GM19238 (cell line): ENCODE results near the gene CKB.
"Not testable (repeated sequence)": the region's sequence is repeated elsewhere in the genome, so short reads cannot be mapped to it uniquely, and the experiment has no call there.

Source experiments
- DNase-seq: peaks from one replicate; pipeline ENCODE4 v3.0.0; 2011; ENCODE audit warnings: low spot score; ENCODE audit not compliant: insufficient read length

CKB gene

GRCh38 chr14:103526247-103526913 is 3.8 kb upstream of the CKB start:
- DNase-seq, result no peak

DNA sequence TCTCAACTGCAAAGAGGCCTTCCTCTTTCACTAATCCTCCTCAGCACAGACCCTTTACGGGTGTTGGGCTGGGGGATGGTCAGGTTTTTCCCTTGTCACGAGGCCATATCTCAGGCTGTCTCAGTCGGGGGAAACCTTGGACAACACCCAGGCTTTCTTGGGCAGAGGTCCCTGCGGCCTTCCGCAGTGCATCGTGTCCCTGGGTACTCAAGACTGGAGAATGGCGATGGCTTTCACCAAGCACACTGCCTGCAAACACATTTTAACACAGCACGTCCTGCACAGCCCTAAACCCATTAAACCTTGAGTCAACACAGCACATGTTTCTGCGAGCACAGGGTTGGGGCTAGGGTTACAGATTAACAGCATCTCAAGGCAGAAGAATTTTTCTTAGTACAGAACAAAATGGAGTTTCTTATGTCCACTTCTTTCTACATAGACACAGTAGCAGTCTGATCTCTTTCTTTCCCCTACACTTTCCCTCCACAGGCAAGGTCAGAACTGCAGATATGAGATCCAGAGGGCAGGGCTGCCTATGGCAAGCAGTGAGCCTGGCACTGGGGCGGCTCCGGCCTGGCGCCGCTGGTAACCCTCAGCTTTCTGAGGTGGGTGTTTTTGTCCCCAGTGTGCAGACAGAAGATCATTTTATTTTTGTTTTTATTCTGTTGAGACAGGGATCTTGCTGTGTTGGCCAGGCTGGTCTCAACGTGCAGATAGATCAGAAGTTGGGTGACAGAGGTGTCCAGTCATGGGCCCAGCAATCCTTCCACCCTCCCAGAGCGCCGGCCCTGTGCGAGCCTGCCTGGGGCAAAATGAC is 3.0 kb upstream of the CKB start:
- not testable (repeated sequence) for DNase-seq

- DNase-seq, result no peak
Observed at GRCh38 chr14:103524002-103524935, 1.6 kb upstream of the CKB start.

GRCh38 chr14:103523575-103523954 is 935 bp upstream of the CKB start:
- no peak for DNase-seq

GRCh38 chr14:103521951-103522563 is 573 bp downstream of the CKB start:
- no peak for DNase-seq

- DNase-seq, result no peak
Observed at GRCh38 chr14:103521438-103521950, 1.1 kb downstream of the CKB start.

DNA sequence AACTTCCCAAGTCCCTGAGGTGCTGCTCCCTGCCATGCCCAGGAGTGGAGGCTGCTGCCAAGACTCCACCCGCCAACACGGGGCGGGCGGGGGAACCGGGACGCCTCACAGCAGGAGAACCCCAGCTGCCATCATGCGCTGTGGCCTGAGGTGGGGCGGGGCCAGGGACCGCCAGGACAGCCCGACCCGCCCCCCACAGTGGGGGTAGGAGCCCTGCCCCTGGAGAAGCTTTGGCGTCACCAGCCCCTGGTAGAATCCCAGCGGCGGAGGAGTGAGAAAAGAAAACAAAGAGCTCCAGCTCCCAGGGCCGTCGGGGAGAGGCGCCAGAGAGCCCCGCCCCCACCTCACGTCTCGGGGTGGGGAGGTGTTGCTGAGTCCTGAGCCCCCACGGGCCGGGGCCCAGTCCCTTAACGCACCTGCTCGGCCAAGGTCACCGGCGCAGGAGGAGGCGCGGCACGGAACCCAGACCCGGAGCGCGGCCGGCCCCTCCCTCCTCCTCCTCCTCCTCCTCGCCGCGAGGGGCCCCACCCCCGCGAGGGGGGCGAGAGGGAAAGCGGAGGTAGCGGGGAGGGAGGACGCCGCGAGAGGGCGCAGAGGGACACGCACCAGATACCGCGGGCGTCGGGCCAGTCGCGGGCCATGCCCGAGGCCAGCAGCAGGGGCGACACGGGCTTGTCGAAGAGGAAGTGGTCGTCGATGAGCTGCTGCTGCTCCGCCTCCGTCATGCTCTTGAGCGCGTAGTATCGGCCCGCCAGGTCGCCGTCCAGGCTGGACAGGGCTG is 1.8 kb downstream of the CKB start:
- DNase-seq, result peak; percentile 65

DNA sequence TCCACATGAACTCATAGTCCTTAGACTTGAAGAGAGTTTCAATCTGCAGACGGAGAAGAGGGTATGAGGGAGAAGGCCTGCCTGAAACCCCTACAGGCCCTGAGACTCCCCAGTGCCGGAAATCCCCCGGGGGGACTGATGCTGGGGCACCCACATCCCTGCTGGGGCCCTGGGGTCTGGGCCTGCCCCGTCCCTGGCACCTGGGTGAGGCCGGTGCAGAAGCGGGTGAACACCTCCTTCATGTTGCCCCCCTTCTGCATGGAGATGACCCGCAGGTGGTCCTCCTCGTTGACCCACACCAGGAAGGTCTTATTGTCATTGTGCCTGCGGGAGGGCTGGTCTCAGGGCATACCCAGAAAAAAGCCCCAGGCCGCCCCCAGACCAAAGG is 2.4 kb downstream of the CKB start:
- DNase-seq, result no peak

- no peak for DNase-seq
Observed at GRCh38 chr14:103519837-103520212, 2.8 kb downstream of the CKB start.

DNA sequence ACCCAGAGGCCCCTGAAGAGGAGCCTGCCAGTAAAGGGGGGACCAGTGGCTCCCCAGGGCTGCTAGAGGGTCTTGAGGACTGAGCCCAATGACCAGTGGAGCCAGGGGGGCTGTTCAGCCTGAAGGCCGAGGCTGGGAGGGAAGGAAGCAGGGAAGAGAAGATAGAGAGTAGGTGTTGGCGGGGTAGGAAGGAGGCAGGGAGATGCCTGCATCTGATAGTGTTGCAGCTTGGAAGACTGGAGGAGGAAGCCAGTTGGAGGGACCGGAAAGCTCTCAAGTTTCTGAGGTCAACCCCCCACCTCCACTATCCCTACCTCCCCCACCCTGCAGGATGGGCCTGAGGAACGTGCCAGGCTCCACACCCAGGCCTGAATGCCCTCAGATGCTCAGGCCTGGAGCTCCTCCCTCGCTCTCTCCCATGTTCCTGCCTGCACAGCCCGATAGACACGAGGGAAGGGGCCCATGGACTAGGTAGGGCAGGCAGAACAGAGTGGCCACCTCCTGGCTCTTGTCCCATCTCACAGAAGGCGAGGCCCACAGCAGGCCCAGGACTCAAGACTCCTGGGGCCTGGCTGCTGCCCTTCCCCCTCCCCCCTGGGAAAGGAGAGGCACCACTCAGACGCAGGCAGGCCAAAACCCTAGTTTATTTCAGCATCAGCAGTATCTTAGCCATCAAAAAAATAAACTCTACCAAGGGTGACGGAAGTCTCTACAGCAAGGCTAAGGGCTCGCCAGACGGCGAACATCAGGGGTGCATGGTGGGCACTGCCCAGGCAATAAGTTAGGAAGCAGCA is 3.4 kb downstream of the CKB start:
- DNase-seq, result no peak

- DNase-seq, result peak; percentile 81
Observed at GRCh38 chr14:103518422-103519042, 4.1 kb downstream of the CKB start.

DNA sequence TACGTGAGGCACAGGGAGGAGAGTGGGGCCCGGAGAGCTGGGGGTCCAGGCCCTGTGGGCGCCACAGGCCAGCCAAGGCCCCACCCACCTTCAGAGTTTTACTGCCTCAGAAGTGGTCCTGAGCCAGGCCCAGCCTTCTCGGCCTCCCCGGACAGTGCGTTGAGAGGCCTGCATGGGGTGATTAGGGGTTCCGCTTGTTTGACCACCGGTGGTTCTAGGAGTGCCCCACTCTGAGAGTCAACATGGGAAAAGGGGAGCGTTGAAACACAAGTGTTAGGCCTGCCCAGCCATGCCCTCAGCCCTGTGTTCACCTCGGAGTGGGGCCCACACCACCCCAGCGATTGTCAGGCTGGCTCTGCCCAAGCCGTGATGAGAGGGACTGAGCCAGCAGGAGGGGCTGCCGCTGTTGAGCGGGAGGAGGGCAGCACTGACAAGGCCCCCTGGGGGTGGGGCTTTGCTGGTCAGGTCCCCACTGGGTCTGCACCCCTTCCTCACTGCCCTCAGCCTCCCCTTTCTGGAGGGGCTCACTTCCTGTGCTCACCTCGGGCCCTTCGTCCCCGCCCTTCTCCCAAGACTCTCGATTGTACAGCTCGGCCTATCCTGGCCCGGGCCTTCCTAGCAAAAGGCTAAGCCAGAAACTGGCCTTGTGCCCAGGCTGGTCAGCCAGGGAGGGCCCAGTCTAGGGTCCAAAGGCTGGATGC is 4.8 kb downstream of the CKB start:
- DNase-seq, result no peak

GRCh38 chr14:103517174-103517566 is 5.5 kb downstream of the CKB start:
- no peak for DNase-seq

GRCh38 chr14:103516426-103517173 is 6.0 kb downstream of the CKB start:
- DNase-seq, result no peak

DNA sequence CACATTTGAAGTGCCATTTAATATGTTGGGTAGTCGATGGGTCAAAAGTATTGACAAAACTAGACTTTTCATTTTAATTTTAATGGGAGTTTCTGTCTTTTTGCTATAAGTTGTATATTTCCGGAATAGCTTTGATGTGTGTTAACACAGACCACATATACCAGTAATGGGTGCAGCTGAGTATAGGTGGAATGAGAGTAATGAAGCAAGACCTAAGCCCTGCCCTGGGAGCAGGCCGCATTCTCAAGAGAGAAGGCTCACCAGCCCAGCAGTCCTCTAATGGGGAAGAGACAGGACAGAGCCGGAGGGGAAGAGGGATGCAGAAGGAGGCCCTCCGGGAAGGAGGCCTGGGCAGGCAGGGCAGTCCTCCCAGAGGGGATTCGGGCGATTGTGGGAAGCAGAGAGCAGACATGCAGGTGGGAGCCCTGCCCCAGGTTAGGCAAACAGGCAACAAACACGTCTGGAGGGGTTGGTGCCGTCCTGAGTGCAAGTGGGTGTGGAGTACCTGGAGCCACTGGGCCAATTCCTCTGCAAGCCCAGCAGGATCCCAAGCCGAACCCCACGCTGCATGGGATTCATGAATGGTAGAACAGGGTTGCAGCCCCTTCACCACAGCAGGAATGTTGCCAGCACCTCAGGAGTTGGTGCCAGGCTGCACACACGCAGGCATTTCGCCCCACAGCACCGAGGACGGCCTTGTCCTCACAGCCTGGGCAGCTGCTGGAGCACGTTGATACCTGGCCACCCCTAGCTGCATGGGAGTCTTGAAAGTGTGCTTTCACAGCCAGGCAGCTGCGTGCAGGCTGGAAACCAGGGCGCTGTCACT is 7.8 kb downstream of the CKB start:
- no peak for DNase-seq

DNA sequence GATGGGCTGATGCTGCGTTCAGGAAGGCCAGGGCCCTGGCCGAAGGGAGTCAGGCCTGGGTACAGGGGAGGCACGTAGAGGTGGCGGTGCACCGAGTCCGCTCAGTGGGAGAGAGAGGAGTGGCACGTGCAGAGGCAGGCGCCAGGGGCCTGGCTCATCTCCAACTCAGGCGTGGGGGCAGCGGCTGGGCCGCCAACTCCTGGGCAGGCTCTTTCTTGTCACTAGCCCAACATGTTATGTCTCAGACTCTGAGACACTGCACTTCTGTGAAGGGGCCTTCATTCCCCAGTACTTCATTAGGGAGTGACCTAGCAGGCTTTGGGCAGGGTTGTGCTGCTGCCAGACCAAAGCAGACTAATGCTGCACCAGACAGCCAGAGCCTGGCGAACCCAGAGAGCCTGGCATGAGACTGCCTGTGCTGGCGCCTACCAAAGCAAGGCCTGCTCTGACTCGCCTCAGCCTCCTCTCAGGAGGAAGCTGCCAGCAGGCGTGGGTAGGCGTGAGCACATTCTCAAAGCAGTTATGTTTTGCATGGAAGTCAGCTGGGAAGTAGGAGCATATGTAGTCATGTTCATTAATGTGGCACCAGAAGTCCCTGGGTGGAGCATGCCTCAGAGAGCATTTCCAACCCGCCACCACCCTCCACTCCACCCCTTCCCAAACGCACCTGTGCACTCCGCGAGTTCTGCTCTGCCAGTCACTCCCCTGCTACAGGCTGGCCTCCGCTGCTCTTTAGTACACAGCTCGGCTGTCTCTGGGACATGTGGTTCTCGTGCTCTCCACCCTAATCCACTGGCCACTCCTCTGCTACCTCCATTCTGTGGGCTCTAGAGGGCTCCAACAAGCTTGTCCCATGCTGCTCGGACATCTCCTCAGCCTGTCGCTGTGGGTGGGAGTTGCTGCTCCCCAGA is 9.7 kb downstream of the CKB start:
- no peak for DNase-seq
